CD14-positive monocyte (primary cell): Measurements from ENCODE around the gene DHCR7. TPM values are rescaled to one million over a fixed set of nuclear protein-coding genes. Genes with fewer than 3 reads are reported as not detected.

Experiments used
- DNase-seq, 3 donors: peaks; one replicate each; pipeline ENCODE4 v3.0.0-alpha.2; 2011 to 2022
- H2AFZ ChIP-seq: 2 replicates; pipeline ENCODE4 v1.6.0; 2012; ENCODE audit warnings: mild to moderate bottlenecking, low read depth, low read length, inconsistent platforms; ENCODE audit not compliant: insufficient read depth, poor library complexity, severe bottlenecking
- H3K27ac ChIP-seq, 2 donors: 1 replicate in 1 of 2; 2 replicates in 1 of 2; pipeline ENCODE4 v1.5.1; 2012 to 2013; ENCODE audit warnings: low read length in 2 of 2, control low read depth in 1 of 2, inconsistent platforms in 1 of 2, low read depth in 1 of 2, mild to moderate bottlenecking in 1 of 2
- H3K27me3 ChIP-seq, 2 donors: one replicate each; pipeline versions ENCODE4 v1.6.0 to v1.6.1; 2011 to 2013; ENCODE audit warnings: low read length in 2 of 2; ENCODE audit not compliant: control insufficient read depth in 2 of 2, insufficient read depth in 2 of 2
- H3K36me3 ChIP-seq, 2 donors: replicated peaks in 1 of 2; 1 replicate in 1 of 2; 2 replicates in 1 of 2; pipeline versions ENCODE4 v1.5.1 to v1.6.1; 2012 to 2013; ENCODE audit warnings: low read length in 2 of 2, control low read depth in 1 of 2, inconsistent platforms in 1 of 2, mild to moderate bottlenecking in 1 of 2; ENCODE audit not compliant: insufficient read depth in 2 of 2, control insufficient read depth in 1 of 2
- H3K4me1 ChIP-seq, 2 donors: 1 replicate in 1 of 2; 2 replicates in 1 of 2; pipeline versions ENCODE4 v1.5.1 to v1.6.1; 2012 to 2013; ENCODE audit warnings: low read length in 2 of 2, control low read depth in 1 of 2, inconsistent platforms in 1 of 2, mild to moderate bottlenecking in 1 of 2, moderate library complexity in 1 of 2; ENCODE audit not compliant: insufficient read depth in 2 of 2, control insufficient read depth in 1 of 2
- H3K4me2 ChIP-seq: replicated peaks from 2 replicates; pipeline ENCODE3; 2012; ENCODE audit warnings: low read length, moderate library complexity, mild to moderate bottlenecking; ENCODE audit not compliant: poor library complexity, severe bottlenecking; ENCODE audit errors: extremely low read depth
- H3K4me3 ChIP-seq, 3 experiments: fragments of 200-600 bp in 1 of 3; sonication (generic) in 1 of 3; replicated peaks in 1 of 3; 1 replicate in 2 of 3; 2 replicates in 1 of 3; pipeline ENCODE4 v1.5.1; 2011 to 2013; ENCODE audit warnings: low read length in 3 of 3, mild to moderate bottlenecking in 3 of 3, control low read depth in 2 of 3, low read depth in 2 of 3, inconsistent platforms in 1 of 3, moderate library complexity in 1 of 3
- H3K79me2 ChIP-seq: 2 replicates; pipeline ENCODE4 v1.6.0; 2012; ENCODE audit warnings: mild to moderate bottlenecking, control low read depth, inconsistent platforms, low read length, moderate library complexity; ENCODE audit not compliant: insufficient read depth
- H3K9ac ChIP-seq: 2 replicates; pipeline ENCODE4 v1.6.0; 2017; ENCODE audit warnings: low read length, mild to moderate bottlenecking; ENCODE audit not compliant: insufficient read depth, poor library complexity, severe bottlenecking
- H3K9me3 ChIP-seq, 2 donors: replicated peaks in 1 of 2; 1 replicate in 1 of 2; 2 replicates in 1 of 2; pipeline versions ENCODE4 v1.5.1 to v1.6.1; 2012 to 2013; ENCODE audit warnings: low read length in 2 of 2, control low read depth in 1 of 2; ENCODE audit not compliant: control insufficient read depth in 1 of 2, insufficient read depth in 1 of 2
- H4K20me1 ChIP-seq: 2 replicates; pipeline ENCODE4 v1.6.0; 2012; ENCODE audit warnings: mild to moderate bottlenecking, low read length, control low read depth, moderate library complexity; ENCODE audit not compliant: insufficient read depth
- H3K27ac Mint-ChIP-seq, 7 donors: one replicate each; pipeline ENCODE4 v1.8.0; 2020; ENCODE audit warnings: mild to moderate bottlenecking in 7 of 7, mixed read lengths in 7 of 7, moderate library complexity in 6 of 7, inconsistent platforms in 2 of 7
- H3K27me3 Mint-ChIP-seq, 3 donors: one replicate each; pipeline ENCODE4 v1.8.0; 2021 to 2022; ENCODE audit warnings: low read depth in 3 of 3, mild to moderate bottlenecking in 3 of 3, mixed read lengths in 3 of 3, moderate library complexity in 3 of 3, inconsistent platforms in 1 of 3
- H3K36me3 Mint-ChIP-seq, 2 donors: one replicate each; pipeline ENCODE4 v1.8.0; 2020; ENCODE audit warnings: mixed read lengths in 2 of 2, inconsistent platforms in 1 of 2, mild to moderate bottlenecking in 1 of 2
- H3K4me1 Mint-ChIP-seq: one replicate; pipeline ENCODE4 v1.8.0; 2020; ENCODE audit warnings: mild to moderate bottlenecking, mixed read lengths
- H3K4me3 Mint-ChIP-seq, 2 donors: one replicate each; pipeline ENCODE4 v1.8.0; 2020; ENCODE audit warnings: mild to moderate bottlenecking in 2 of 2, mixed read lengths in 2 of 2, moderate library complexity in 1 of 2
- H3K9me3 Mint-ChIP-seq, 7 donors: one replicate each; pipeline ENCODE4 v1.8.0; 2020 to 2022; ENCODE audit warnings: mixed read lengths in 7 of 7, mild to moderate bottlenecking in 6 of 7, moderate library complexity in 6 of 7, inconsistent platforms in 2 of 7
- CTCF ChIP-seq: fragments of 200-600 bp; IDR thresholded peaks from one replicate; pipeline ENCODE4 v1.8.0; 2022; ENCODE audit warnings: antibody characterized with exemption, mild to moderate bottlenecking
- WGBS: methylation state at CpG from one replicate; pipeline ENCODE4 v1.1.5; 2013; ENCODE audit warnings: missing lambda C conversion rate; ENCODE audit not compliant: insufficient coverage; 5-methylcytosine and 5-hydroxymethylcytosine counted together
- intact Hi-C, 2 donors: fragments of 100-400 bp; cut with micrococcal nuclease; formaldehyde crosslinking; loops; one replicate each; pipeline versions ENCODE4 v1.15.0 to v1.15.1; 2023
- polyA plus RNA-seq, 3 donors: library from polyadenylated mRNA; depleted of rRNA in 1 of 3; unstranded in 2 of 3; stranded (reverse) in 1 of 3; fragments of 300-500 nt in 2 of 3; fragments of >200 nt in 1 of 3; fragmentation: Illumina TruSeq in 2 of 3; gene quantifications; 1 replicate in 2 of 3; 2 replicates in 1 of 3; pipeline ENCODE4 v1.2.3, GENCODE V29; 2012 to 2021
- small RNA-seq: library from RNA; depleted of rRNA; stranded (forward); fragments of <200 nt; gene quantifications from one replicate; pipeline ENCODE3, GENCODE V24; 2012; ENCODE audit warnings: low read depth; ENCODE audit not compliant: insufficient read length

The DHCR7 gene
- polyA plus RNA-seq, 3 donors, result 2.2 to 3.9 (median 2.2) TPM

GRCh38 chr11:71385091-71385490, 63.1 kb downstream of the DHCR7 start:
- Histone ChIP-seq H3K36me3 (no peaks in the 10 kb centered on the region), H3K9ac (no peak overlapping the region), H3K4me1 (no peaks in the 10 kb centered on the region), H3K27me3 (no peaks in the 10 kb centered on the region), H3K4me2 (no peak overlapping the region), H2AFZ (no peak overlapping the region), H3K4me3 (no peak overlapping the region), H3K79me2 (no peaks in the 10 kb centered on the region), H4K20me1 (no peaks in the 10 kb centered on the region), H3K27ac (no peak overlapping the region), H3K9me3 (peaks cover 0 to 10% of the 10 kb centered on the region in 2 donors)
- no peak for TF ChIP-seq CTCF
- Mint-ChIP-seq H3K27ac (no peak overlapping the region), H3K36me3 (no peaks in the 10 kb centered on the region), H3K9me3 (peaks cover 3 to 15% (median 11%) of the 10 kb centered on the region in 7 donors), H3K4me1 (no peaks in the 10 kb centered on the region), H3K4me3 (no peak overlapping the region), H3K27me3 (peaks cover 4 to 12% (median 7%) of the 10 kb centered on the region in 3 donors)
- intact Hi-C loops, result no loop called here
- no CpG with 5 or more reads among the region's 6 CpGs for WGBS
- no peak for DNase-seq

GRCh38 chr11:71384561-71384960, 63.6 kb downstream of the DHCR7 start:
- Mint-ChIP-seq H3K36me3 (no peaks in the 10 kb centered on the region), H3K4me1 (no peaks in the 10 kb centered on the region), H3K4me3 (no peak overlapping the region), H3K9me3 (peaks cover 3 to 15% (median 11%) of the 10 kb centered on the region in 7 donors), H3K27me3 (peaks cover 4 to 12% (median 7%) of the 10 kb centered on the region in 3 donors), H3K27ac (no peak overlapping the region)
- H3K27me3 ChIP-seq, result no peaks in the 10 kb centered on the region
- H3K79me2 ChIP-seq, result no peaks in the 10 kb centered on the region
- intact Hi-C loops, result no loop called here
- no peak overlapping the region for H3K9ac ChIP-seq
- H3K4me2 ChIP-seq, result no peak overlapping the region
- no peak for TF ChIP-seq CTCF
- H3K9me3 ChIP-seq, result peaks cover 0 to 10% of the 10 kb centered on the region in 2 donors
- H2AFZ ChIP-seq, result no peak overlapping the region
- H4K20me1 ChIP-seq, result no peaks in the 10 kb centered on the region
- no peak for DNase-seq
- no peak overlapping the region for H3K27ac ChIP-seq
- no peak overlapping the region for H3K4me3 ChIP-seq
- WGBS, result no CpG with 5 or more reads among the region's 8 CpGs
- H3K4me1 ChIP-seq, result no peaks in the 10 kb centered on the region
- no peaks in the 10 kb centered on the region for H3K36me3 ChIP-seq

Small RNA genes within 50 kb of the gene (small RNA-seq; reads per million reads assigned to genes)
- gene MIR6754, result not detected

Other genes starting within 250 kb of the DHCR7 start
- gene SHANK2, start 195.8 kb downstream of the DHCR7 start, polyA plus RNA-seq, result not detected
- 100 to 1,000 TPM in 1 of 3 donors, 10 to 100 TPM in 2; 44.1 to 162 (median 44.8) TPM for gene NADSYN1, start 4.8 kb upstream of the DHCR7 start, polyA plus RNA-seq
- gene KRTAP5-7, start 78.9 kb upstream of the DHCR7 start, polyA plus RNA-seq, result under 1 TPM in 1 of 3 donors, not detected in 2; 0.05 TPM
- gene KRTAP5-8, start 89.6 kb upstream of the DHCR7 start, polyA plus RNA-seq, result under 1 TPM in 1 of 3 donors, not detected in 2; 0.08 TPM
- under 1 TPM in 1 of 3 donors, not detected in 2; 0.29 TPM for gene KRTAP5-9, start 100.0 kb upstream of the DHCR7 start, polyA plus RNA-seq
- not detected for gene KRTAP5-10, start 117.2 kb upstream of the DHCR7 start, polyA plus RNA-seq
- gene KRTAP5-11, start 134.5 kb upstream of the DHCR7 start, polyA plus RNA-seq, result not detected